Non-pigmented ciliary epithelial cell (primary cell): ENCODE data around the gene UBAC2.
"Not testable (repeated sequence)": the region's sequence is repeated elsewhere in the genome, so short reads cannot be mapped to it uniquely, and the experiment has no call there.

ENCODE experiments used
- DNase-seq: peaks from one replicate; pipeline ENCODE4 v3.0.0-alpha.2; 2010; ENCODE audit warnings: low read depth

The UBAC2 gene

DNA sequence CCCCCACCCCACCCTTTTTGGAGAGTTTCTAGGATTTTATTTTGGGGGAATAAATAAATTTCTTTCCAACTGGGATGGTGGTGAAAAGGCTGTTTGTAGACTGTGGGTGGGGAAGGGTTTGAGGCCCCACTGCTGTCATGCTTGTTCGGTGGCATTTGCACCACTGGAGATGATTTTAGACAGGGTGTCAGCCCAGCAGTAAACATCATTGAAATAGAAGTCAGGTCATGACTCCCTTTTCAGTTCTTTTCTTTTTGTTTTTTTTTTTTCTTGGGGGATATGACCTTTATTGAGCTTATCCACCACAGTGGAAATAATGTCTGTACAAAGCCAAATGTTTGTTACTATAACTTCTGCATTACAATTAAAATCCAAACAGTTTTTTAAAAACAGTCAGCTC, 14.1 kb downstream of the UBAC2 start:
- DNase-seq = no peak

DNA sequence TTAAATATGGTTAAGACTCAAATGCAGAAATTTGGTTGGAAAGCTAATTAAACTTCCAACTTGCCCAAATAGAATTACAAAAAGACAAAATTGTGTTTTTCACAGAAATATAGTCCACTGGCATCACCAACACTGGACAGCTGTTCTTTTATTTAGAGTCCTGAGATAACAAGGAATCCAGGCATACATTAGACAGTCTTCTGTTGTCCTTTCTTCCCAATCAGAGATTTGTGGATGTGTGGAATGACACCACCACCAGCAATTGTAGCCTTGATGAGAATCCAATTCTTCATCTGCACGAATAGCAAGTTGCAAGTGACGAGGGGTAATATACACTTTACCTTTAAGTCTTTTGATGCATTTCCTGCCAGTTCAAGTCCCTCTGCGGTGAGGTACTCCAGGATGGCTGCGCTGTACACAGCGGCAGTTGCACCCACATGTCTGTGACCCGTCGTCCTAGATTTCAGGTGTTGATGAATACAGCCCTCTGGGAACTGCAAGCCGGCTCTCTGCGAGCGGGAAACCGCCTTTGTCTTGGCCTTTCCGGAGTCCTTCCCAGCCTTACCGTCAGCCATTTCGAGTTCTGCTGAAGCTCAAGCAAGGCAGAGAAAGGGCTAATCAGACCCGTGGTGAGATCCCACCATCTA, 14.7 kb downstream of the UBAC2 start:
- no peak for DNase-seq

DNA sequence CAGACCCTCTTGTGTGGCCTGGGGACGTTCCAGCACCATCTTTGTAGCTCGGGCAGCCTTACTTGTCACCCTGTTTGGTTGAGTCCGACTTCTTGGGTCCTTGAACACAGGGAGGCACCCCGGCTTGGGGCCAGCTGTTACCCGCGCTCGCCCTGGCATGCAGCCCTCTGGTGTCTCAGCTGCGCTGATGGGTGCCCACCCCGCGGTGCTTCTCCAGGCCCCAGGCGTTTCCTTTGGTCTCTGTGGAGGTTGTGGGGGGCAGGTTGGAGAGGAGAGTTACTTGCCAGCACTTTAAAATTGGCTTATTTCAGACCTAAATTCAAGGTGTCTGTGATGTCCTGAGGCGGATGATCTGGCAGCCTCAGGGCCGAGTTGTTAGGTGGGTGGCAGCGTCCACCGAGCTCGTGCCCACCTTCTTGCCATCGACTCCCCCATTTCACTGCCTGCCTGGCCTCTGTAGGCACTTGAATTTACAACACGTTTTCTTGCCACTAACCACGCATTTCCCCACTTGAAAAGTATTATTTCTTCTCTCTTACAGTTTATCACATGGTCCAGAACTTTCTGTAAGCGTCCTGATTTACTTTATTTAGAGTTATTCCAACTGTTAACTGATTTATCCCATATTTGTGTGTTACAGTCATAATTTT, 16.9 kb downstream of the UBAC2 start:
- DNase-seq = no peak

DNA sequence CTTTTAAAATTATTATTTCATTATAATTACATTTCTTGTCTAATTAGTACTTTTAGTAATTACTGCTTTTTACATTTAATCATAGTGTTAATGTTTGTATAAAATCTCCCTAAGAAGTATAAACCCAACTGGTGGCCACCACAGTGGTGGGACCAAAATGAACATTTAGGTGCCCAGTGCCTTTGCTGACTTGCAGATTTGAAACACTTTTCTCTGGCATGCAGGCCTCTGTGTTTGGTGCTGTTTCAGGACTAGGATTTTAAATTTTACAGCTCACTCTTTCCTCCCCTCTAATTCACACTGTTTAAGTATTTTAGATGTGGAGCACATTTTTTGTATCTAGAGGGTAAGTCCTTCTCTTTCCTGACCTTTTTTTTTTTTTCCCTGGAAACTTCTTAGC, 17.5 kb downstream of the UBAC2 start:
- no peak for DNase-seq

DNA sequence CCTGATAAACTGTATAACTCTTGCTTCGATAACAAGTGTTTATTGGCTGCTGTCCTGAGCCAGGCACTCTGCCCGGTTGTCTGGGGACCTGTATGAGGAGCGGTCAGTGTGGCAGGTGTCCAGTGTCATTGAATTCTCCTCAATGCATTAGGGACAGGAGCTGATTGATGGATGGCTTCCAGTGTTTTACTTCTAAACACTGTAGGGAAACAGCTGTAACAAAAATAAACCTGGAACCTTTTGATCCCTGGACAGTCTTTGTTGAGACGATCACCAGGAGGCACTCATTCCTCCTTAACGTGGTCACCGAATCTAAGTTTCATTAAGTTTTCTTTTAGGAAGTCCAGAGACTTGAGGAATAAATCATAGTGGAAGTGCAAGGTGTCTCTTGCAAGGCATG, 17.9 kb downstream of the UBAC2 start:
- DNase-seq = no peak

DNA sequence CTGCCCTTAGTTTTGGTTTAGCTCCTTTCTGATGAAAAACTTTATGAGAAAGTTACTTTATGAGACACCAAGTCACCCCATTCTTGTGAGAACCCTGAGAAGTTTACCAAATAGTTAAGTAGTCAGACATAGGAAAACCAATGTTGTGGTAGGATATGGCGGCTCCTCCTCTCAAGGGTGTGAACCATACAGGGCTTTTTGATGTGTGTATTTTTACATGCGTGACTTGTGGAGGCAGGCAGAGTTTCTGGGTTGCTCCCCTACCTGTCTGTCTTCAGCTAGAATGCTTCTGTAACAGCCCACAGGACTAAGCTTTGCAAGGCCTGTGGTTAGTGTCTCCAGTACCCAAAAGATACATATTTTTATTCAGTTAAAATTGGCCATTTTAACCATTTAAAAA, 18.3 kb downstream of the UBAC2 start:
- DNase-seq = no peak

DNA sequence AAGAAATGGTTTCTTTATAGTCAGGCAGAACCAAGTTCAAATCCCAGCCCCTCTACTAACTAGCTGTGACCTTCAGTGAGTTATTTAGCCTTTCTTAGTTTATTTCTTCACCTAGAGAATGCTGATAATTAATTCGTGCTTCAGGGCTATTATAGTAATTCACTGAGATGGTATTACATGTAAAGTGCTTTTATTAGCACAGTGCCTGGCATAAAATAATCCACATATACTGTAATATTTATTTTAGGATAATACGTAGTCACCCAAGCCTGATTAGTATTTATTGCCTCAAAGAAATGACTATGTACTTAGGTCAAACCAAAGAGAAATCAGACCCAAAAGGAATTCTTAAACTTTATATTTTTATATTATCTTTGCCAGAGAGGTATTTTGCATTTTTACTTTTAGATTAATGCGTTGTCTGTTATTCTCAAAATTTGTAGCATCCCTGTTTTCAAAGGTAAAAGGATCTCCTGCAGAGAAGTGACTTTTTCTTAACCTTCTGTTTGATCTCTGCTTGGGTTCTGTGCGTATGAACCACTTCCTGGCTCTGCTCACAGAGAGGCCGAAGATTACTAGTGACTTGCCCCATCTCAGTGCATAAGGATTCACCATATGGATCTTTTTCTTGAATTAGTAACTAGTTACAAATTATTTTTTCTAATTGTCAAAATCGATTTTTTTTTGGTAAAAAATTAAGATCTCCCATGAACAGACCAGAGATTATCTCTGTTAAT, 19.7 kb downstream of the UBAC2 start:
- DNase-seq = no peak

DNA sequence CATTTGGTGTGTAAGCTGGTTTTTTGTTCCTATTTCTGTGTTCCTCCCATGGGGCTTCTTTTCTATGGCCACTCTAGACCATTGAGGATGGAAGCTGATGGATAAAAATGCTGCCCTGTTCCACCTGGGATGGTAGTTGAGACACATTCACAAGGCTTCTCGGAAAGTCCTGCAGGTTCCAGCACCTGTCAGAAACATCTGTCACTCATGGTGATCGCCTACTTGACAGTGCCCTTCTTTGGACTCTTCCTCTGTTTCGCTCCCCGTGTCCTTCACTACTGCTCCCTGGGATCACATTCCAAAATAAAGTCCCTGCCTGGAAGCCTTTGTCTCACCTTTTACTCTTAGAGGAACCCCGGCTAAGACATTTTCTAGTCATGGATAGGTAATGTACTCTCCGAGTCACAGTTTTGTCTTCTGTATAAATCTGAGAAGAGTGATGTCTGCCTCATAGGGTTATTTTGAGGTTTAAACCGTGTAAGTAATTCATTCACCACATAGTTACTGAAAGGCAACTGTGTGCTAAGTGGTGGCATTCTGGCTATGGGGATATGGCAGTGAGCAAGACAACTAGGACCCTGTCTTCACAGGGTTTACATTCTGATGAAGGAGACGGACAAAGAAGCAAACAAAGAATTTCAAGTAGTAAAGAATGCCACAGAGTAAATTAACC, 21.0 kb downstream of the UBAC2 start:
- no peak for DNase-seq

DNA sequence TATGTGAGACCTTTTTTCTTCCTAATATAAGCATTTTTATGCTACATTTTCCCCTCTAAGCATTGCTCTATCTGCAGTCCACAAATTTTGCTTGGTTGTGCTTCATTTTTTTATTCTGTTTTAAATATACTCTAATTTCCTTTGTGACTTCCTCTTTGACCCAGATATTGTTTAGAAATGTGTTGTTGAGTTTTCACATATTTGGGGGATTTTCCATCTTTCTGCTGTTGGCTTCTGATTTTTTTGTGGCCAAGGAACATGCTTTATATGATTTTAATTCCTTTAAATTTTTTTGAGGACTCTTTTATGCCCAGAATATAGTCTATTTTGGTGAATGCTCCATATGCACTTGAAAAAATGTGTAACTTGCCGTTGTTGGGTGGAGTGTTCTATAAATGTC, 22.9 kb downstream of the UBAC2 start:
- DNase-seq = no peak

DNA sequence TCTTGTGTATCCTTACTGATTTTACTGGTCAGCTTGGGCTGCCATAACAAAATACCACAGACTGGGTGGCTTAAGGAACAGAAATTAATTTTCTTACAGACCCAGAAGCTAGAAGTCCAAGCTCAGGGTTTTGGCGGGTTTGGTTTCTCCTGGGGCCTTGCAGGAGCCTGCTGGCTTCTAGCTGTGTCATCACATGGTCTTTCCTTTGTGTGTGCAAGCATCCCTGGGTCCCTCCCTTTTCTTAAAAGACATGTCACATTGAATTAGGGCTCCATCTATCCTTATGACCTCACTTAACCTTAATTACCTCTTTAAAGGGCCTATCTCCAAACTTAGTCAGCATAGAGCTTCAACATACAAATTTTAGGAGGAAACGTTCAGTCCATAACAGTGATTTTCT, 23.4 kb downstream of the UBAC2 start:
- DNase-seq = no peak

DNA sequence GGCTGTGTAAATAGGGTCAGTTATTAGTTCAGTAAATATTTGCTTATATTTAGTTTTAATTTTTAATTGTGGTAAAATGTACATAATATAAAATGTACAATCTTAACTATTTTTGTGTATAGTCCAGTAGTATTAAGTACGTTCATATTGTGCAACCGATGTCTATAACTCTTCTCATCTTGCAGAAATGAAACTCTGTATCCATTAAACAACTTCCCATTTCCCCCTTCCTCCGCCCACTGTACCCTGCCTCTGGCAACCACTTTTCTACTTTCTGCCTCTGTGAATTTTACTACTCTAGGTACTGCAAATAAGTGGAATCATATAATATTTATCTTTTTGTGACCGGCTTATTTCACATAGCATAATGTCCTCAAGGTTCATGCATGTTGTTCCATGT, 24.4 kb downstream of the UBAC2 start:
- DNase-seq = no peak

DNA sequence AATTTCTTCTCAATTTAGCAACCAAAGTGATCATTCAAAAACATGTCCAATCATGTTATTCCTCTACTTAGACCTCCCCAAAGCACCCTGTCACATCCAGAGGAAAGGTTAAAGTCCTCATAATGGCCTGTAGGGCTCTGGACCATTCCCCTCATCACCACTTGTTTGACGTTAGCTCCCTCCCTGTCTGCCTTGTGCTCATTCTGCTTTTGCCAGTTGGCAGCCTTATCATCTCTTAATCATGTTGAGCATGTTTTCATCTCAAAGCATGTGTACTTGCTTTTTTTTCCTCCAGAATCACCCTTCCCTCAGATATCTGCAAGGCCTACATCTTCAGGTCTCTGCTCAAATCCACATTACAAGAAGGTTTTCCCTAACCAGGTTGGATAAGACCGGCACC, 25.9 kb downstream of the UBAC2 start:
- no peak for DNase-seq

DNA sequence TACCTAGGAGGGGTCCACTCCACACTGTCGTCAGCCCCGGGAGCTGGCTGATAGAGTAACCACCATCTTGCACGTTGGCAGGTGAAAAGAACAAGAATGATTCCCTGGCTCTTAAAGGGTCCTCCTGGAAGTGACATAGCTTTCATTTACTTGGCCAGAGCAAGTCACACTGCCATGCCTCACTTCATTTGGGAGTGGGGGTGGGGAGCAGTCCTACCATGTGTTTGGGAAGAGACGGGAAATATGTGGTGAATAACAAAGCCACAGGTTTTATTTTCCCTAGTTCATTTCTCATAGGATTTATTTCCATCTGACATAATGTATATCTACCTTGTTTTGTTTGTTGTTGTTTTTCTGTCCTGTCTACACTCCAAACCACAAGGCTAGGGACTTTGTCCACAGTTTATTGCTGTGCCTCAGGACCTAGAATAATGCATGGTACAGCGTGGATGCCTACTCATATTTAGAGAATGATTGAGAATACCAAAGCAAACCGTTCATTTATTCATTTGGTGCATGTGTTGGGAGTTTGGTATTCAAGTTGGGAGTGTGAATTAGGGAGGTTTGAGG, 26.8 kb downstream of the UBAC2 start:
- no peak for DNase-seq

DNA sequence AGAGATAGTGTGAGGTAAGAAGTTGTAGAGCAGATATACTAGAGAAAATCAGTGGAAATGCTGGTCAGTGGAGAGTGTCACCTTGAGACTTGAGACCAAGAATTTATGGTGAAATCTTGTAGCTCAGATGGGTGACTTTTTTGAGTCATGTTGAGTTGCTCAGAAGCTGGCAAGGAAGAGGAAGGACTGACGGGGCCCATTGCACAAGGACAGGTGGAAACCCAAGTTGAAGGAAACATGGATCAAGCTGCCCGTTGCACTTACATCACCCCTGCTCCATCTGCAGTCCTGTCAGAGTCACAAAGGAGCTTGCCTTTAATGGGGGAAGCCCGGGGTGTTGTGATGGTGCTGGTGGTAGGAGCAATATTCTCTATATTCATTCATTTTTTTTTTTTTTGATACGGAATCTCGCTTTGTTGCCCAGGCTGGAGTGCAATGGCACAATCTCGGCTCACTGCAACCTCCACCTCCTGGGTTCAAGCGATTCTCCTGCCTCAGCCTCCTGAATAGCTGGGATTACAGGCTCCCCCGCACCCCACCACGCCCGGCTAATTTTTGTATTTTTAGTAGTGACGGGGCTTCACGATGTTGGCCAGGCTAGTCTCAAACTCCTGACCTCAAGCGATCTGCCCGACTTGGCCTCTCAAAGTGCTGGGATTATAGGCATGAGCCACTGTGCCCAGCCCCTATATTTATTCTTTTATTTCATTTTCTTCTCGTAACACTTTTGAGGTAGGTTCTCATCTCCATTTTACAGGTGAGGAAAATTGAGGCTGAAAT, 27.4 kb downstream of the UBAC2 start:
- no peak for DNase-seq

DNA sequence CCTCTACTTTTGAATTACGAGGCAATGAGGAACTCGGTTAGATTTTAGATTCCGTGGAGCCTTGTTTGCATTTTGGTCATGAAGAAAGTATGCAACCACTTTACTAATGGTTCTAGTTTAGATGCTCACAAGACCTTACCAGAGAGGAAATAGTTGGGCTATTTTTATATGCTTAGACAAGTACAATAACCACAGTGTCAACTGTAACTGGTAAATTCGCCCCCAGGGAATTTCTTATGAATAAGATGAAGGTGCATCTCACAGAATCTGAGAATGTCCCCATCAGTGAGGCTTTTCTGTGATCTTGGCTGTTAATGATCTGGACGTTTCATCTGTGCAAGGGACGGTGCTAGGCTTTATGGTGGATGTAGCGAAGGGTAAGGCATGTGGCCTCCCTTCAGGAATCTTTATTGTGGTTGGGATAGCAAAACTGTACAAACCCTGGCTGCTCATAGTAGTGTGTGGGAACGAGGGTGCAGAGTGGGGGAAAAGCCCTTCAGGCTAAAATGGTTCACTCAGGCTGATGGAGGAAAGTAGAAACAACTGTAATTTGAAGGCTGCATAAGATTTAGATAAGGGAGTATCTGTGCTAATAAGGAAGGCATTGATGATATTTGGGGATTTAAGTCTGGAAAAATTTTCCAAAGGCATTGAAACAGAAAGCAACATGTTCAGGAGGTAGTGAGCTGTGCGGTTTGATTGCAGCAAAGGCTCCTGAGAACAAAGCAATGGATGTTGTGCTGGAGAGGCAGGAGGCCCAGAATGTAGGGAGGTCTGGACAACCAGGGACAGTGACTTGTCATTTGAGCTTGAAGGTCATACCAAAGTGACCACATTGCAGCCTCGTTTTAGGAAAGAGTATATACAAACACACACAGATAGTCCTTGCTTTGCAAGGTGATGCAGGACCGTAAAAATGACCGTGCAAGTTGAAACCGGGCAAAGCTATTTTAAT, 28.4 kb downstream of the UBAC2 start:
- DNase-seq = peak; percentile 76

DNA sequence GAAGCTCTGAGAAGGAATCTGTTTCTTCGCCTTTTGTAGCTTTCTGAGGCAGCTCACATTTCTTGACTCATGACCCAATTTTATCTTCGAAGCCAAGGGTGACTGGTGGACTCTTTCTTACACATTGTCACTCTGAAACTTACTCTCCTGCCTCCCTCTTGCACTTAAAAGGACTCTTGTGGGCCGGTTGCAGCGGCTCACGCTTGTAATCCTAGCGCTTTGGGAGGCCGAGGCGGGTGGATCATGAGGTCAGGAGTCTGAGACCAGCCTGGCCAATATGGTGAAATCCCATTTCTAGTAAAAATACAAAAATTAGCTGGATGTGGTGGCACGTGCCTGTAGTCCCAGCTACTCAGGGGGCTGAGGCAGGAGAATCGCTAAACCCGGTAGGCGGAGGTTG, 29.9 kb downstream of the UBAC2 start:
- not testable (repeated sequence) for DNase-seq

DNA sequence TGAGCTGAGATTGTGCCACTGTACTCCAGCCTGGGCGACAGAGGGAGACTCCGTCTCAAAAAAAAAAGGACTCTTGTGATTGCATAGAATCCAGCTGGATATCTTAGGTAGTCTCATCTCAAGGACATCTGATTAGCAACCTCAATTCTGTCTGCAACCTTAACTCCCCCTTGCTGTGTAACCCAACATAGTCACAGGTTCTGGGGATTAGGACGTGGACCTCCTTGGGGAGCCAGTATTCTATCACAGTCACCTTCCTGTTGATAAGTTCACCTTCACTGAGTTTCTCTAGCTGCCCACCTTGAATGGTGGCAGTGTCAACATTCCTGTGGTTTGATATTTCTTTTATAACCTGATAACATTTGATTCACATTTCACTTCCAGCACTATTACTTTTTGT, 30.3 kb downstream of the UBAC2 start:
- no peak for DNase-seq

DNA sequence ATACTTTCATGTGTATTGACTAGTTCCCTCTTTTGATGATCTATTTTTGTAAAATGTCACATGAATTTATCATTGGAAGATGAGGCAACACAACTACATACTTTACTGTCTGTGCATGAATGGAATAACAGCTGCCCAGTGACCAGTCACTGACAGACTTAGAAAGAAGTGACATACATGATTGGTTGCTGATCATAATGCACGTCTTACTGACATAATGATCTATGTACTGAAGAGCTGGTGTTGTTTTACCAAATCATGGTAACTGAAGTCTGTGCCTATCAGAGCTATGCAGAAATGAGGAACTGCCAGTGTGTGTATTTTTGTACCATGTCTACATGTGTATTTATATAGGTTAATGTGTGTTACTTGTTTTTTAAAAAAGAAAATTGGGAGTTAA, 31.1 kb downstream of the UBAC2 start:
- no peak for DNase-seq

DNA sequence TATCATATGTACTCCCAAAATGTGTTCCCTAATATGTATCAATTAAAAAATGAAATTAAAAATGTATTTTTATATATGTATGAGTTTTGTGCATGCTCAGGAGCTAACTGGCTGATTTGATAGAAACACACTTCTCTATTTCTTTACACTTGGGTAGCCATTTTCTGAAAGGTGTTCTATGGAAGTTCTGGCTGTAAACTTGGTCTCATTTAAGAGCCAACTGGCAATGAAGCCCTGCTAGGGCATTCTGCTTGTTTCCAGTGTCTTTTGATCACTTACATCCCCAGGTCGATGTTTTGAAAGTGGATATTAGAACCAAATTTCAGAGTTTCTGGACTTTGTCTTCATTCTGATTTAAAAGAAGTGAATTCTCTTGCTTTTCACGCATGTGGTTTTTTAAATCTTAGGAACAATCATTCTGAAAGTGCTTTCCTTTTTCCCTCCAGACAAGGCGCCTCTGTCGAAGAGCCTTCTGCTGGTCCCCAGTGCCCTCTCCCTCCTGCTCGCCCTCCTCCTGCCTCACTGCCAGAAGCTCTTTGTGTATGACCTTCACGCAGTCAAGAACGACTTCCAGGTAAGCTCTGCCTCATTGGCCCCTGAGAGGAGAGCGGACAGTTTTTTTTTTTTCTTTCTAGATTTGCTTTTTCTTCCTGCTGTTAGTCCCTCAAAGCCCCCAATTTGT, 37.5 kb downstream of the UBAC2 start:
- DNase-seq = no peak

DNA sequence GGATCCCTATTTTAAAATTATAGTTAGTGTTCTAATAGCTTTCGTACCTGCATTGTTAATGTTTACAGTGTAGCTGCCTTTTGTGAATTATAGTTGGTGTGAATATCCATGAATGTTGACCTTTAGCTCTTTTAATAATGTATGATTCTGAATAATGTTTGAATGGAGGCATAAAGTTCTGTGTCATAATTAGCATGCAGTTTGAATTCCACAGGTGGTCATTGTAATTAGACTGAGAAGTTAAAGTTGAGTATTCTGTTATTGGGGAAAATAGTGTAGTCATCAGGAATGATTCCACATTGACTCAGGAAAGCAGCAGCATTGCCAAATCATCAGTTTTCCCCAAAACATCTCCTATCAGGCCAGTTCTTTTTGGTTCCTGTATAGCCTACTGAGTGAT, 45.4 kb downstream of the UBAC2 start:
- no peak for DNase-seq
